Lung (tissue), 12 donors: ENCODE measurements around the gene RAB42. TPM values are rescaled to one million over a fixed set of nuclear protein-coding genes. Genes with fewer than 3 reads are reported as not detected.

Experiments
- ATAC-seq: fragments of 200-7000 bp; cut with Tn5 transposase; one replicate; pipeline ENCODE4 v1.9.1; 2020; ENCODE audit warnings: moderate number of reproducible peaks; ENCODE audit not compliant: insufficient read depth, low FRiP score
- DNase-seq, 3 donors: peaks; one replicate each; pipeline ENCODE4 v3.0.0-alpha.2; 2013 to 2017
- H3K27ac ChIP-seq, 2 donors: one replicate each; pipeline ENCODE4 v1.5.1; 2013; ENCODE audit warnings: mild to moderate bottlenecking in 2 of 2, moderate library complexity in 2 of 2, control low read depth in 1 of 2, inconsistent platforms in 1 of 2, low read depth in 1 of 2, low read length in 1 of 2
- H3K27me3 ChIP-seq, 3 donors: one replicate each; pipeline ENCODE4 v1.5.1; 2013; ENCODE audit warnings: low read length in 2 of 3; ENCODE audit not compliant: control insufficient read depth in 3 of 3, insufficient read depth in 3 of 3
- H3K36me3 ChIP-seq, 4 donors: one replicate each; pipeline ENCODE4 v1.5.1; 2013; ENCODE audit warnings: low read length in 4 of 4, mild to moderate bottlenecking in 1 of 4, moderate library complexity in 1 of 4; ENCODE audit not compliant: control insufficient read depth in 4 of 4, insufficient read depth in 4 of 4
- H3K4me1 ChIP-seq, 5 donors: one replicate each; pipeline ENCODE4 v1.5.1; 2013; ENCODE audit warnings: low read length in 5 of 5, mild to moderate bottlenecking in 2 of 5, moderate library complexity in 1 of 5; ENCODE audit not compliant: control insufficient read depth in 5 of 5, insufficient read depth in 5 of 5
- H3K4me3 ChIP-seq: one replicate; pipeline ENCODE4 v1.5.1; 2013; ENCODE audit warnings: mild to moderate bottlenecking, control low read depth, moderate library complexity
- H3K9ac ChIP-seq, 2 donors: one replicate each; pipeline ENCODE4 v1.5.1; 2013; ENCODE audit warnings: low read length in 2 of 2, control low read depth in 1 of 2; ENCODE audit not compliant: insufficient read depth in 1 of 2
- H3K9me3 ChIP-seq, 4 donors: one replicate each; pipeline ENCODE4 v1.5.1; 2013; ENCODE audit warnings: low read length in 3 of 4, mild to moderate bottlenecking in 1 of 4, moderate library complexity in 1 of 4; ENCODE audit not compliant: control insufficient read depth in 4 of 4, insufficient read depth in 3 of 4
- CTCF ChIP-seq: IDR thresholded peaks from 2 replicates; pipeline ENCODE4 v1.5.1; 2012; ENCODE audit warnings: mild to moderate bottlenecking; ENCODE audit errors: control extremely low read depth, extremely low read depth
- WGBS, 2 donors: extraction: QIAGEN DNeasy Blood & Tissue Kit; methylation state at CpG; one replicate each; pipeline ENCODE4 v1.1.7; 2013; 5-methylcytosine and 5-hydroxymethylcytosine counted together
- polyA plus RNA-seq, 2 donors: library from polyadenylated mRNA; stranded (reverse); fragments of 200-250 nt; gene quantifications; one replicate each; pipeline ENCODE4 v1.2.1, GENCODE V29; 2013
- total RNA-seq, 2 donors: library from RNA; depleted of rRNA in 1 of 2; stranded (reverse); fragments of >200 nt in 1 of 2; gene quantifications; one replicate each; pipeline ENCODE4 v1.2.1, GENCODE V29; 2014 to 2021
- donor health status: control.
- donor health status: control.
- donor health status: Bipolar disorder and iron deficiency.
- donor health status: healthy.
- donor health status: DM: yes; HTN: yes; CAD: no.

Gene RAB42
- total and polyA plus RNA-seq, 4 donors: 3.1 to 11.7 (median 7.2) TPM

GRCh38 chr1:28632560-28632959 is 40.5 kb downstream of the RAB42 start:
- TF ChIP-seq CTCF: no peak
- no peak overlapping the region for H3K4me3 ChIP-seq
- H3K36me3 ChIP-seq: peaks cover 0 to 3% (median 0%) of the 10 kb centered on the region in 4 donors
- ATAC-seq (no peak), DNase-seq (no peak)
- H3K9ac ChIP-seq: no peak overlapping the region
- 97 to 99% methylated on average over 4 of the region's 4 CpGs for WGBS, 2 donors
- no peaks in the 10 kb centered on the region for H3K9me3 ChIP-seq
- H3K27me3 ChIP-seq: no peaks in the 10 kb centered on the region
- H3K4me1 ChIP-seq: peaks cover 0 to 2% (median 0%) of the 10 kb centered on the region in 5 donors
- H3K27ac ChIP-seq: no peak overlapping the region

GRCh38 chr1:28640766-28641165 is 48.7 kb downstream of the RAB42 start:
- DNase-seq: peak in 1 of 3 donors; percentile 4
- H3K9me3 ChIP-seq: no peaks in the 10 kb centered on the region
- peaks cover 0 to 3% (median under 1%) of the 10 kb centered on the region in 4 donors for H3K36me3 ChIP-seq
- H3K27me3 ChIP-seq: no peaks in the 10 kb centered on the region
- WGBS, 2 donors: 91 to 100% methylated on average over 1 of the region's 1 CpG
- peaks cover 0 to 24% (median 7%) of the 10 kb centered on the region in 5 donors for H3K4me1 ChIP-seq
- no peak for ATAC-seq
- H3K27ac ChIP-seq: no peak overlapping the region
- H3K4me3 ChIP-seq: no peak overlapping the region
- no peak for TF ChIP-seq CTCF
- peak overlapping the region in 1 of 2 donors; percentile 65 for H3K9ac ChIP-seq

DNA sequence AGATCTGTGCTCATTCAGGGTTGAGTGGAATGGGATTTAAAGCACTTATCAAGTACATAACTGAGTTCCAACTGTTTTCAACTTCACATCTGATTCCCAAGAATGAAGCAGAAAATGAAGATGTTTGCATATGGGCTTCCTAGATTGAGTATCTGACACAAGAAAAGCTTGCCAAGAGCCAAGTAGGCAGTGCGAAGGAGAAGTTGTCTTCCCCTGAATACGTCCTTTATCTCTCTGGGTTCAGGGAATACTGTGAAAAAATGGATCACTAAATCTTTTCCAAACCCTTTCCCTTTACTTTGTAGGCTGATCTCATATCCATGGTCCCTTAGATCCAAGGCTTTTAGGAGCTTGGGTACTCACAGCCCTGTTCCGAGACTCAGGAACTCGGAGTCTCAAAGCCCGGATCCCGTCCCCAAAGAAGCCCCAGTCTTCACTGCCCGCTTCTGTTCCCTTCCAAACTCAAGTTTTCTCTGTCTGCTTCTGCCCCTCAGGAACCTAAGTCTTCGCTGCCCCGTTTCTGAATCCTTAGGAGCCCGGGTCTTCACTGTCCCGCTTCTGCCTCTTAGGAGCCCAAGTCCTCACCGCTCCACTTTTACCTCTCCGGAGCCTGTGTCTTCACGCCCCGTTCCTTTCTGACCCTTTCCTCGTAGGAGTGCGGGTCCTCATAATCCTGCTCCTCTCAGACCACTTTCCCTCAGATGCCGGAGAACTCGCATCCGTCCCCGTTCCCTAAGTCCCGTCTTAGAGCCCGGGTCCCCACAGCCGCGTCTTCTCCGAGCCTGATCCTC is 50.2 kb downstream of the RAB42 start:
- no peaks in the 10 kb centered on the region for H3K27me3 ChIP-seq
- DNase-seq (no peak), ATAC-seq (peak; percentile 33)
- 1% methylated on average over 26 of the region's 26 CpGs for WGBS, 2 donors
- H3K27ac ChIP-seq: peak overlapping the region; percentile 86 to 97
- H3K4me3 ChIP-seq: peak overlapping the region; percentile 87
- no peaks in the 10 kb centered on the region for H3K9me3 ChIP-seq
- TF ChIP-seq CTCF: no peak
- peak overlapping the region; percentile 84 to 93 for H3K9ac ChIP-seq
- peaks cover 0 to 24% (median 5%) of the 10 kb centered on the region in 5 donors for H3K4me1 ChIP-seq
- H3K36me3 ChIP-seq: peaks cover 0 to 2% (median 0%) of the 10 kb centered on the region in 4 donors
